ENCODE measurements around the gene MPG. TPM values are rescaled to one million over a fixed set of nuclear protein-coding genes. Genes with fewer than 3 reads are reported as not detected.
"Not testable (repeated sequence)": the region's sequence is repeated elsewhere in the genome, so short reads cannot be mapped to it uniquely, and the experiment has no call there.

The MPG gene, protein sequence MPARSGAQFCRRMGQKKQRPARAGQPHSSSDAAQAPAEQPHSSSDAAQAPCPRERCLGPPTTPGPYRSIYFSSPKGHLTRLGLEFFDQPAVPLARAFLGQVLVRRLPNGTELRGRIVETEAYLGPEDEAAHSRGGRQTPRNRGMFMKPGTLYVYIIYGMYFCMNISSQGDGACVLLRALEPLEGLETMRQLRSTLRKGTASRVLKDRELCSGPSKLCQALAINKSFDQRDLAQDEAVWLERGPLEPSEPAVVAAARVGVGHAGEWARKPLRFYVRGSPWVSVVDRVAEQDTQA
- total RNA-seq (10 to 100 TPM; 24.5 to 27.2 TPM), polyA plus RNA-seq (10 to 100 TPM; 46.0 to 57.7 (median 51.8) TPM), total RNA-seq (7.9 to 33.3 (median 27.8) reads per million in 6 experiments)

DNA sequence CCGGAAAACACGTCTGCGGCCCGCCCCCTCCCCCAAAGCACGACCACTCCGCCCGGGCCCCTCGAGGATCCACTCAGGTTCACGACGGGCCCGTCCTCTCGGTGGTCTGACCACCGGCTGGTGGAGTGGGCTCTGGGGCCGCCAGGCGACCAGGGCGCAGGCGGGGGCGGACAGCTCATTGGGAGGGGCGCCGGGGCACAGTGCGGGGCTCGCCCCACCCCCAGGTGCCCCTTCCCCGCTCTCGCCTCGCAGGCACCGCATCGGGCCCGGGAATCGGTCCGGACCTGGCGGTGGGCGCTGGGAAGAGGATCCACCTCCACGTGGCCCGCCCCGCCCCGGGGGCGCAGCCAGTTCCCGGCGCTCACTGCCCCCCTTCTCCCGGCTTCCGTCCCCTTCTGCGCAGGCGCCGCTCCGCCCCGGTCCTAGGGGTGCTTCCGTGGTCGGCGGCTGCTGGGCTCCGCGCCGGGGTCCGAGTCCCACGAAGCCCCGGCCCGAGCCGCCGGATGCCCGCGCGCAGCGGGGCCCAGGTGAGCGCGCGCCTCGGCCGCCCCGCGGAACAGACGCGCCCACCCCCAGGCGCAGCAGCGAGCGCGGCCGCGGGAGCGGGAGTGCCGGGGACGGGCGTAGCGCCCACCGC lies at the start of gene MPG:
MPG (plus strand) TSS at position 419 of the 637 bp plus-strand sequence; CDS start at position 504, 85 bp downstream.
- POLR2A ChIA-PET: interaction anchor here (0.6 to 1.6 kb wide), 3 partner anchors 10 to 261 kb away, joined by 3 to 7 read pairs (median 4); partner anchors contain the start of genes POLR3K and SNRNP25
- peaks cover 0 to 7% (median 0%) of the 10 kb centered on the region in 3 donors for H3K36me3 Mint-ChIP-seq
- H3K4me3 Mint-ChIP-seq: peak within 1 kb of the TSS; percentile 82 to 92 (median 88)
- H3K27me3 Mint-ChIP-seq: peaks cover 7 to 17% (median 13%) of the 10 kb centered on the region in 5 donors
- no peaks in the 10 kb centered on the region for H3K9me3 Mint-ChIP-seq
- ATAC-seq (peak; percentile 83 to 84), DNase-seq (peak; percentile 66 to 88 (median 78))
- H3K4me1 Mint-ChIP-seq: peaks cover 19 to 40% (median 34%) of the 10 kb centered on the region in 4 donors
- peak within 1 kb of the TSS; percentile 37 to 92 (median 81) for H3K27ac Mint-ChIP-seq

DNA sequence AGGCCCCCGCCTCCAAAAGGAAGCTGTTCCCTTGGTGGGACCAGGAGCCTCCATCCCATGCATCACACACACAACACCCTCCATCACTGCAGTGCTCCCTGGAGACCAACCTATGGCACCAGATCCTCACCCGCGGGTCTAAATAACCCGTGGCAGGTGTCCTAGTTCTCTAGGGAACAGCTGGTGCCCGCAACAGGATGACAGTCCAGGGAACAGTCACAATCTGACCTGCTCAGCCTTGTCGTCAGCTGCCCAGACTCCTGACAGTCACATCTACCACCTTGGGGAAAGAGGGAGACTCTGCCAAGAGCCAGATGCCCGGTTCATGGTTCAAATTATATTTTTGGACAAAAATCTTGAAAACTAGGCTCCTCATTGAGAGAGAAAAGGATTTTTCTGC lies 47.4 kb upstream of the MPG start:
- H3K9me3 Mint-ChIP-seq, ATAC-seq, H3K27ac Mint-ChIP-seq, H3K27me3 Mint-ChIP-seq, H3K4me3 Mint-ChIP-seq, POLR2A ChIA-PET, DNase-seq, H3K36me3 Mint-ChIP-seq: not testable (repeated sequence)
- H3K4me1 Mint-ChIP-seq: peaks cover 8 to 15% (median 8%) of the 10 kb centered on the region in 4 donors

DNA sequence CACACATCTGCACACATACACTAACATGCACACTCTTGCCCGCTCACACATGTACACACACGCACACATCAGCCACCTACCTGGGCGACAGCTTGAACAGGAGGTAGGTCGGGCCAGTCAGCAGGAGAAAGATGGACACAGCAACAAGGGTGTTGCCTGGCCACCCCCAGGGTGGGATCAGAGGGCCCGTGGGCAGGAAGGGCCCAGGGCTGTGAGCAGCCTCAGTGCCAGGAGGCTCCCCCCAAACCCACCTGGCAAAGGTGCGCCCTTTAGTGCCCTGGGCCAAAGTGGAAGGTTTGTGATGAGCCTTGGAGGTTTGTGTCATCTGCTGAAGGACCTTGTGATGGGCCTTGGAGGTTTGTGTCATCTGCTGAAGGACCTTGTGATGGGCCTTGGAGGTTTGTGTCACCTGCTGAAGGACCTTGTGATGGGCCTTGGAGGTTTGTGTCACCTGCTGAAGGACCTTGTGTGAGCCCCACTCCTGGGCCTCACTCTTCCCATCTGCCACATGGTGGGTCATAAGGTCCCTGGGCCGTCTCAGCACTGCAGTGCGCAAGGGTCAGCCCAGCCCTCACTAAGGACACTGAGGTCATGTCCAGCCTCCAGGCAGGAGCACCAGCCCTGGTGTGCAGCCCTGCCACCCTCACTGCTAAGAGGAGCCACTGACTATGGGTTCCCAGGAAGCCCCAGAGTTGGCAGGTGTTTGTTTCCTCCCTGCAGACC lies 44.7 kb upstream of the MPG start:
- Mint-ChIP-seq H3K27ac (peak overlapping the region in 3 of 10 donors; percentile 2 to 72 (median 18)), H3K4me1 (peaks cover 8 to 39% (median 19%) of the 10 kb centered on the region in 4 donors)
- POLR2A ChIA-PET: not testable (repeated sequence)

DNA sequence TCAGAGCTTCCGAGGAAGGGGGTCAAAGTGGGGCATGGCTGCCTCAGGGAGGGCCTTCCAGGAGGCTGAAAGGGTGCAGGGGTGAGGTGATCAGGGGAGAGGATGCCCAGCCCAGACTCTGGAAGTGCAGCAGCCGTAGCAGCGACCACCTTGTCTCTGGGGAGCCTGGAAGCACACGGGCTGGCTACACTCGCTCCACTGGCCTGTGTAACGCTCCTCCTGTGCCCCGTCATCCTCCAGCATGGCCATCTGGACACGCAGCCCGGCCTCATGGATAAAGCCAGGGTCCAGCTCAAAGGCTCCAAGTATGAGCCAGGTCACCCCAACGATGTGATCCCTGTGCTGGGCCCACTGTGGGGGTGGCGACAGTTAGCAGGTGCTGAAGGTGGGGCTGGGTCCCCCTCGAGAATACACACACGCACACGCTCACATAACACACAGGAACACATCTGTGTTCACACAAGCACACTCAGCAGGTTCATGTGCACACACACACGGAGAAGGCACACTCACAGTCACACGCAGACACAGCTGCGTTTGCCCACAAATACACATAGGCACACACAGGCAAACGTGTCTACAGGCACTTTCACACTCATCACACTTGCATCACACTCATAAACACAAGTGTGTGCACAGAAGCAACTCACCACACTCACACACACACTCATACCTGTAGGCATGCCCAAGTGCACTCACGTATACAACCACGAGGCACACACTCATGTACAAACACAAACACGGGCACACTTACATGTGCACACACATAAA lies 44.0 kb upstream of the MPG start:
- H3K4me1 Mint-ChIP-seq: peaks cover 11 to 46% (median 26%) of the 10 kb centered on the region in 4 donors
- no peak for DNase-seq
- ATAC-seq: no peak
- H3K4me3 Mint-ChIP-seq: peak overlapping the region in 1 of 10 donors; percentile 78
- no peaks in the 10 kb centered on the region for H3K36me3 Mint-ChIP-seq
- H3K27me3 Mint-ChIP-seq: no peaks in the 10 kb centered on the region
- POLR2A ChIA-PET: interaction anchor here (0.6 kb wide), 1 partner anchor 53 kb away, joined by 5 read pairs; no protein-coding TSS in a partner anchor
- no peaks in the 10 kb centered on the region for H3K9me3 Mint-ChIP-seq
- H3K27ac Mint-ChIP-seq: peak overlapping the region in 5 of 10 donors; percentile 18 to 72 (median 44)

More for the DNA sequence above, 44.7 kb upstream of the MPG start:
- not testable (repeated sequence) for H3K4me3 Mint-ChIP-seq, ATAC-seq, H3K36me3 Mint-ChIP-seq, DNase-seq, H3K9me3 Mint-ChIP-seq, H3K27me3 Mint-ChIP-seq

DNA sequence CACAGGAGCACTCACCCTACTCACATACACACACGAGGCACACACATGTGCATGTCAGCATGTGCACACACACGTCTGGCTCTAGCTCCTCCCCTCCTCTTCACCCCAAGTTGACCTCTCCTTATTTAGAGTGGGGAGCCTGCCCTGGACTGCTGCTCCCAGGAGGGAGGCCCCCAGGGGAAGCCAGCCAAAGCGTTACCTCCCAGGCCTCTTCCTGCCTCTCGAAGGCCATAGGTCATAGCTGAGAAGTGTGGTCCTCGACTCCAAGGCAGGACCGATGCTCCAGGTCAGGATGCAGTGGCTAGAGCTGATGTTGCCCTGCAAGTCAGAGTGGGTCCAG lies 43.4 kb upstream of the MPG start:
- Mint-ChIP-seq H3K4me1 (peaks cover 16 to 52% (median 31%) of the 10 kb centered on the region in 4 donors), H3K27me3 (no peaks in the 10 kb centered on the region), H3K27ac (peak overlapping the region in 6 of 10 donors; percentile 26 to 72 (median 64)), H3K4me3 (peak overlapping the region in 2 of 10 donors; percentile 10 to 78), H3K9me3 (no peaks in the 10 kb centered on the region), H3K36me3 (no peaks in the 10 kb centered on the region)
- DNase-seq (no peak), ATAC-seq (no peak)
- POLR2A ChIA-PET: interaction anchor here (0.6 kb wide), 1 partner anchor 53 kb away, joined by 5 read pairs; no protein-coding TSS in a partner anchor

DNA sequence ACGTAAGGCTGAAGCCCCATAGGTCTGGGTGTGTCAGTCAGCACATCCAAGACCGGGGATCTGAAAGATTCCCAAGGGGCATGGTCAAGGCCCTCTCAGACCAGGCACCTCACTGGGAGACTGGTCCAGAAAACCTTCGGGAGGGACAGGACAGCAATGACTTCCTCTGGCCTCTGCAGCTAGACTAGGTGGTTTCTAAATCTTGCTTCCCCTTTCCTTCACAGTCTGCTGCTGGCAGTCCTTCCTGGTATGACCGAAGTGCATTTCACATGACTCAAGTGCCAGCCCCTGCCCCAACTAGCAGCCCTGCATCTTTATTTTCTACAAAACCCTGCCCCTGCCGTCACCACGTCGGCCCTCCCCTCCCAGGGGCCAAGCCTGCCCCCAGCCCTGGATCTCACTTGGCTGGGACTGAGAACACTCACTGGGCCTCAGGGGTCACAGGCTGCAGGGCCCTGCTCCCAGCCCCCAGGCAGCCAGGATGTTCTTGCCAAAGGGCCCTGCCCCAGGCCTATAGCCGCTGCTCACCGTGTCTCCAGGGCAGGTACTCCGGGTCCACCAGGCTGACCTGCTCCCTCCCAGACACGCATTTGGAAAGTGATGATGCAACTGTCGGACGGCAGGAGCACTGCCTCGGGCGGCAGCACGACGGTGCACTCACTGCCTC lies 42.9 kb upstream of the MPG start:
- DNase-seq: peak in 1 of 10 donors; percentile 12
- Mint-ChIP-seq H3K36me3 (no peaks in the 10 kb centered on the region), H3K27ac (peak overlapping the region in 5 of 10 donors; percentile 26 to 72 (median 44)), H3K4me3 (peak overlapping the region in 3 of 10 donors; percentile 10 to 78 (median 19)), H3K9me3 (no peaks in the 10 kb centered on the region), H3K4me1 (peaks cover 16 to 56% (median 31%) of the 10 kb centered on the region in 4 donors), H3K27me3 (no peaks in the 10 kb centered on the region)
- peak in 1 of 2 donors; percentile 39 for ATAC-seq
- POLR2A ChIA-PET: no interaction called here

DNA sequence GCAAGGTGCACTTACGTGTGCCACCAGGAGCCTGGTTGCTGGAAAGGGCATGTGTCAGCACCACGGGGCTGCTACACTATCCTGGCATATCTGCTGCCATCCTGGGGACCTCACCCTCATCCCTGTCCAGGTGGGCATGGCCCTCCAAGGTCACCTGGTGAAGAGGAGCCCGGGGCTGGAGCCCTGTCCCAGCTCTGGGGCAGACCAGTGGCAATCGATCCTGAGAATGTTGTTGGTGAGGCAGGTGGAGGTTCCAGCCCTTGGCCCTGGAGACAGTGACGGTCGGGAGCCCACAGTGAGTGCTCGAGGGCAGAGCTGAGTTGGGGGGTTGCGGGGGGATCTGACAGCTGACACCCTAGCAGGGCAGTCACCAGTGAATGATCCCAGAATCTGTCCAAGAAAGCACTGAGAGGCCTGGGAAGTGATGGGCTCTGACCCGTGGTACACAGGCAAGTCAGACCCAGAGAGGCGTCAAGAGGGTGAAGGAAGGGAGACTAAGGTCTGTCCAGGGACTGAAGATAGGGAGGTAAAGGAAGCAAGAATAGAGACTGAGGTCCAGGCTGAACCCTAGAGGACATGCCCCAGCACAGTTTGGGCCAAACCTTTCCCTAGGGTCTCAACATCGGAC lies 42.2 kb upstream of the MPG start:
- DNase-seq: peak in 1 of 10 donors; percentile 13
- Mint-ChIP-seq H3K4me1 (peaks cover 16 to 56% (median 31%) of the 10 kb centered on the region in 4 donors), H3K4me3 (no peak overlapping the region), H3K27ac (peak overlapping the region in 6 of 10 donors; percentile 25 to 82 (median 60)), H3K27me3 (no peaks in the 10 kb centered on the region), H3K9me3 (no peaks in the 10 kb centered on the region), H3K36me3 (no peaks in the 10 kb centered on the region)
- ATAC-seq: no peak
- POLR2A ChIA-PET: no interaction called here

DNA sequence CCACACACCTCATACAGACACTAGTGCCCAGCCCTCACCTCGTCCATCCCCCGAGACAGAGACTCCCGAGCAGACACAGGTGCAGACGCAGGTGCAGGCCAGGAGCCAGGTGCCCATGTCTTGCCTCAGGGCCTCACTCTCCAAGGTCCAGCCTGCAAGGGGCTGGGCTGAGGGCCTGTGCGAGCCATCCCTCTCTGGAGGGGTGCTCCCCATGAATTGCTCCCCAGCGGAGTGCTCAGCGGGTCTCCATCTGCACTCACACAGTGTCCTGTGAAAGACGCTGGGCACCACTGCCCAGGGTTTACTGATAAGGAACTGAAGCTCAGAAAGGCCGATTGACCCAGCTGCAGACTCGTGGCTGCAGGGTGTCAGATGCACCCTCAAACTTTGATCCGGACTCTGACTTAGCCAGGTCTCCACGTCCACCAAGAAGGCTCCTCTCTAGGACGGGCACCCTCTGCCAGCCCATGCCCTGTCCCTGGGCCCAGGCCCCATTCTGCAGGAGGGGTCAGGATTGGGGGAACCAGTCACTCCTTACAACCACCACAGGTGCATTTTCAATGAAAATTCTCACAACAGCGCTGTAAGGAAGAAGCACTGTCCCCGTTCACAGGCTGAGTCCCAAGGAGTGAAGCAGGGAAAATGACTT lies 41.6 kb upstream of the MPG start:
- ATAC-seq (no peak), DNase-seq (no peak)
- peak overlapping the region in 4 of 10 donors; percentile 25 to 82 (median 59) for H3K27ac Mint-ChIP-seq
- peaks cover 0 to 2% (median 0%) of the 10 kb centered on the region in 3 donors for H3K36me3 Mint-ChIP-seq
- H3K27me3 Mint-ChIP-seq: no peaks in the 10 kb centered on the region
- H3K4me1 Mint-ChIP-seq: peaks cover 16 to 60% (median 31%) of the 10 kb centered on the region in 4 donors
- peak overlapping the region in 1 of 10 donors; percentile 8 for H3K4me3 Mint-ChIP-seq
- POLR2A ChIA-PET: no interaction called here
- no peaks in the 10 kb centered on the region for H3K9me3 Mint-ChIP-seq

DNA sequence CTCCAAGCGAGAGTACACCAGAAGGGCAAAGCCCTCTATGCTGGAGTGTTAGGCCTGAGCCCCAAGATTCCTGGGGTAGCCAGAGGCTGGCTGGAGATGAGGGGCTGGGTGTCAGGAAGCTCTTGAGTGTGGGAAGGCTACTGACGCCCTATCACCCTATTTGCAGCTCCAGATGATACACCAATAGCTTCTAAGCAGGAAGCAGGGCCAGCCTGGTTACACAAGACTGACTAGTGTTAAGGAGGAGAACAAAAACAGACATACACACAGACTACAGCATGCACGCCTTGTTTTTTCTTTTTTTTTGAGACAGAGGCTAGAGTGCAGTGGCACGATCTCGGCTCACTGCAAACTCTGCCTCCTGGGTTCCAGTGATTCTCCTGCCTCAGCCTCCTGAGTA lies 40.5 kb upstream of the MPG start:
- Mint-ChIP-seq H3K4me1 (peaks cover 25 to 69% (median 40%) of the 10 kb centered on the region in 4 donors), H3K27me3 (no peaks in the 10 kb centered on the region), H3K9me3 (no peaks in the 10 kb centered on the region), H3K27ac (peak overlapping the region in 6 of 10 donors; percentile 14 to 93 (median 30)), H3K4me3 (peak overlapping the region in 3 of 10 donors; percentile 27 to 52 (median 34)), H3K36me3 (peaks cover 0 to 11% (median 0%) of the 10 kb centered on the region in 3 donors)
- POLR2A ChIA-PET: interaction anchor here (0.6 to 1.0 kb wide), 2 partner anchors 59 to 90 kb away, joined by 4 to 7 read pairs; no protein-coding TSS in a partner anchor
- no peak for DNase-seq
- no peak for ATAC-seq

DNA sequence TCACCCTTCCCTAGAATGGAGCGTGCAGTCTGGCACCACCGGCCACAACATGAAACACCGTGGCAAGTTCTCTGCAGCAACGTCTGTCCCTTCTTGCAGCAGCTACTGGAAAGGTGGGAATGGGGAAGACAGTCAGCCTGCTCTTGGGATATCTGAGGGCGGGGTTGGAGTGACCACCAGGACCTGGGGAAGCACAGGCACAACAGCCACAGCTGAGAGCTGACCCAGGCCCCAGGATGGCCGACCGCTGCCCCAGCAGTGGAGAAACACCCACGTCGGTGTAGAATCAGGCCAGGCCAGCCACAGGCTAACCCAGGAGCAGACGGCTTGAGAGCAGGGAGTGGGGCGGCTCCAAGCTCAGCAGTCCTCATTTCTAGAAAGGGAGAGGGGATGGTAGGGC lies 39.8 kb upstream of the MPG start:
- not testable (repeated sequence) for H3K27me3 Mint-ChIP-seq, DNase-seq, ATAC-seq, H3K9me3 Mint-ChIP-seq
- Mint-ChIP-seq H3K4me3 (peak overlapping the region in 6 of 10 donors; percentile 19 to 58 (median 52)), H3K27ac (peak overlapping the region in 8 of 10 donors; percentile 47 to 93 (median 84)), H3K4me1 (peaks cover 28 to 76% (median 47%) of the 10 kb centered on the region in 4 donors), H3K36me3 (peaks cover 0 to 18% (median 0%) of the 10 kb centered on the region in 3 donors)
- POLR2A ChIA-PET: interaction anchor here (1.6 kb wide), 1 partner anchor 15 kb away, joined by 6 read pairs; the partner anchor contains the start of genes POLR3K and SNRNP25

Measured in naive thymus-derived CD8-positive, alpha-beta T cell (primary cell).